ENCODE measurements around the gene RASAL3.

RASAL3 gene

GRCh38 chr19:15471639-15472101, 7.3 kb upstream of the RASAL3 start:
- no peak for DNase-seq

- DNase-seq: no peak
These were observed 5.4 kb upstream of the RASAL3 start for GRCh38 chr19:15469513-15470297.

- peak; percentile 22 for DNase-seq
These were observed 4.5 kb upstream of the RASAL3 start for GRCh38 chr19:15468675-15469512.

GRCh38 chr19:15467734-15468214, 3.4 kb upstream of the RASAL3 start:
- DNase-seq: no peak

GRCh38 chr19:15466851-15467733, 2.7 kb upstream of the RASAL3 start:
- peak; percentile 91 for DNase-seq

GRCh38 chr19:15463861-15464371, 428 bp downstream of the RASAL3 start:
- DNase-seq: peak; percentile 93

GRCh38 chr19:15461694-15462093, 2.6 kb downstream of the RASAL3 start:
- no peak for DNase-seq

GRCh38 chr19:15457701-15458484, 6.5 kb downstream of the RASAL3 start:
- DNase-seq: no peak

- DNase-seq: no peak
These were observed 7.3 kb downstream of the RASAL3 start for GRCh38 chr19:15456871-15457700.

- DNase-seq: no peak
These were observed 7.9 kb downstream of the RASAL3 start for GRCh38 chr19:15456441-15456840.

- DNase-seq: no peak
These were observed 8.3 kb downstream of the RASAL3 start for GRCh38 chr19:15455996-15456395.

- no peak for DNase-seq
These were observed 10.2 kb downstream of the RASAL3 start for GRCh38 chr19:15453906-15454860.

- no peak for DNase-seq
These were observed 11.2 kb downstream of the RASAL3 start for GRCh38 chr19:15453091-15453578.

- DNase-seq: peak; percentile 8
These were observed 12.0 kb downstream of the RASAL3 start for GRCh38 chr19:15452111-15453047.

- DNase-seq: no peak
These were observed 13.8 kb downstream of the RASAL3 start for GRCh38 chr19:15450528-15450890.

GRCh38 chr19:15449620-15450527, 14.5 kb downstream of the RASAL3 start, which contains the start of gene WIZ:
Gene WIZ (minus strand): TSS chr19:15449956. CDS start chr19:15448307, 1,649 bp downstream.
- peak; percentile 62 for DNase-seq
